Prostate gland (tissue), 2 donors: Measurements from ENCODE around the gene STAM2.

Source experiments
- POLR2AphosphoS5 ChIP-seq: sonication (generic); formaldehyde crosslinking; IDR thresholded peaks from one replicate; pipeline ENCODE4 v1.6.1; 2017; ENCODE audit warnings: antibody characterized with exemption
- TF ChIP-seq, protein P1 (sequence below), 4 experiments: fragments of 200-600 bp in 2 of 4; fragments of 450-650 bp in 2 of 4; sonication (generic) in 2 of 4; IDR thresholded peaks; 1 replicate in 3 of 4; 2 replicates in 1 of 4; pipeline ENCODE4 v1.5.1; 2016 to 2019; ENCODE audit warnings: antibody characterized with exemption in 4 of 4, mild to moderate bottlenecking in 2 of 4, moderate library complexity in 2 of 4

- TF ChIP-seq, protein P1, sequence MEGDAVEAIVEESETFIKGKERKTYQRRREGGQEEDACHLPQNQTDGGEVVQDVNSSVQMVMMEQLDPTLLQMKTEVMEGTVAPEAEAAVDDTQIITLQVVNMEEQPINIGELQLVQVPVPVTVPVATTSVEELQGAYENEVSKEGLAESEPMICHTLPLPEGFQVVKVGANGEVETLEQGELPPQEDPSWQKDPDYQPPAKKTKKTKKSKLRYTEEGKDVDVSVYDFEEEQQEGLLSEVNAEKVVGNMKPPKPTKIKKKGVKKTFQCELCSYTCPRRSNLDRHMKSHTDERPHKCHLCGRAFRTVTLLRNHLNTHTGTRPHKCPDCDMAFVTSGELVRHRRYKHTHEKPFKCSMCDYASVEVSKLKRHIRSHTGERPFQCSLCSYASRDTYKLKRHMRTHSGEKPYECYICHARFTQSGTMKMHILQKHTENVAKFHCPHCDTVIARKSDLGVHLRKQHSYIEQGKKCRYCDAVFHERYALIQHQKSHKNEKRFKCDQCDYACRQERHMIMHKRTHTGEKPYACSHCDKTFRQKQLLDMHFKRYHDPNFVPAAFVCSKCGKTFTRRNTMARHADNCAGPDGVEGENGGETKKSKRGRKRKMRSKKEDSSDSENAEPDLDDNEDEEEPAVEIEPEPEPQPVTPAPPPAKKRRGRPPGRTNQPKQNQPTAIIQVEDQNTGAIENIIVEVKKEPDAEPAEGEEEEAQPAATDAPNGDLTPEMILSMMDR (IDR thresholded peaks at IDR 0.05), result peak; percentile 93 to 98 (median 96)
- peak; percentile 68 for TF ChIP-seq POLR2AphosphoS5
Measured at GRCh38 chr2:152175368-152176112, at the start of gene STAM2.
